Natural killer cell (primary cell): ENCODE results near the gene GPR35. TPM values are rescaled to one million over a fixed set of nuclear protein-coding genes. Genes with fewer than 3 reads are reported as not detected.
A peak's percentile ranks its signal among the peaks of the same experiment; 100 is the strongest.

Experiments
- ATAC-seq, 3 donors: fragments of 150-1000 bp in 2 of 3; fragments of 200-7000 bp in 1 of 3; cut with Tn5 transposase; 1 replicate in 1 of 3; 2 replicates in 2 of 3; pipeline ENCODE4 v1.10.0; 2021; ENCODE audit warnings: mild to moderate bottlenecking in 2 of 3, moderate library complexity in 2 of 3
- DNase-seq, 2 donors: peaks; one replicate each; pipeline versions ENCODE4 v3.0.0 to v3.0.0-alpha.2; 2013 to 2021; ENCODE audit warnings: mixed read lengths in 1 of 2
- H3K27ac ChIP-seq: one replicate; pipeline ENCODE4 v1.5.1; 2013; ENCODE audit warnings: mild to moderate bottlenecking, low read length
- H3K27me3 ChIP-seq: one replicate; pipeline ENCODE4 v1.6.1; 2013; ENCODE audit warnings: low read length; ENCODE audit not compliant: control insufficient read depth, insufficient read depth
- H3K36me3 ChIP-seq: one replicate; pipeline ENCODE4 v1.6.1; 2013; ENCODE audit warnings: low read length; ENCODE audit not compliant: control insufficient read depth, insufficient read depth
- H3K4me1 ChIP-seq: one replicate; pipeline ENCODE4 v1.6.1; 2013; ENCODE audit warnings: low read length; ENCODE audit not compliant: control insufficient read depth, insufficient read depth
- H3K4me3 ChIP-seq: one replicate; pipeline ENCODE4 v1.5.1; 2013; ENCODE audit warnings: low read length
- H3K9me3 ChIP-seq: one replicate; pipeline ENCODE4 v1.6.1; 2013; ENCODE audit warnings: low read length; ENCODE audit not compliant: control insufficient read depth, insufficient read depth
- H3K27ac Mint-ChIP-seq, 2 donors: one replicate each; pipeline ENCODE4 v1.8.0; 2022; ENCODE audit warnings: mild to moderate bottlenecking in 2 of 2, mixed read lengths in 2 of 2, moderate library complexity in 1 of 2
- H3K27me3 Mint-ChIP-seq, 2 donors: one replicate each; pipeline ENCODE4 v1.8.0; 2022; ENCODE audit warnings: low read depth in 2 of 2, mixed read lengths in 2 of 2
- H3K36me3 Mint-ChIP-seq: one replicate; pipeline ENCODE4 v1.8.0; 2022; ENCODE audit warnings: mixed read lengths
- H3K4me1 Mint-ChIP-seq, 2 donors: one replicate each; pipeline ENCODE4 v1.8.0; 2022; ENCODE audit warnings: mixed read lengths in 2 of 2
- H3K4me3 Mint-ChIP-seq: one replicate; pipeline ENCODE4 v1.8.0; 2022; ENCODE audit warnings: mild to moderate bottlenecking, moderate library complexity, mixed read lengths
- H3K9me3 Mint-ChIP-seq, 2 donors: one replicate each; pipeline ENCODE4 v1.8.0; 2022; ENCODE audit warnings: mixed read lengths in 2 of 2
- CTCF ChIP-seq: fragments of 200-600 bp; IDR thresholded peaks from one replicate; pipeline ENCODE4 v1.8.0; 2022; ENCODE audit warnings: antibody characterized with exemption
- WGBS: methylation state at CpG from one replicate; pipeline ENCODE4 v1.1.7; 2013; ENCODE audit warnings: missing lambda C conversion rate; ENCODE audit not compliant: insufficient coverage; 5-methylcytosine and 5-hydroxymethylcytosine counted together
- intact Hi-C: fragments of 100-400 bp; cut with micrococcal nuclease; formaldehyde crosslinking; loops from one replicate; pipeline ENCODE4 v1.14.2; 2022
- total RNA-seq, 4 donors: library from RNA; stranded (reverse); fragments of 120-200 nt in 1 of 4; gene quantifications; one replicate each; pipeline versions ENCODE4 v1.2.3 to v1.2.4, GENCODE V29; 2013 to 2022

Gene GPR35
- total RNA-seq, 3 donors from 2014 or later (not counting 1 experiment from before 2014, with no cell fraction given), result 10.6 to 19.7 (median 15.7) TPM

- Mint-ChIP-seq H3K9me3 (peaks cover 2 to 3% of the 10 kb centered on the region in 2 donors), H3K4me1 (no peaks in the 10 kb centered on the region), H3K27ac (no peak overlapping the region), H3K36me3 (no peaks in the 10 kb centered on the region), H3K4me3 (no peak overlapping the region), H3K27me3 (no peaks in the 10 kb centered on the region)
- ATAC-seq (peak in 1 of 3 donors; percentile 11), DNase-seq (no peak)
- intact Hi-C loops, result no loop called here
- H3K36me3 ChIP-seq, result no peaks in the 10 kb centered on the region
- H3K4me3 ChIP-seq, result no peak overlapping the region
- no peak for TF ChIP-seq CTCF
- H3K9me3 ChIP-seq, result peaks cover 8% of the 10 kb centered on the region
- H3K27ac ChIP-seq, result no peak overlapping the region
- no peaks in the 10 kb centered on the region for H3K27me3 ChIP-seq
- peaks cover 3% of the 10 kb centered on the region for H3K4me1 ChIP-seq
- WGBS, result 92% methylated on average over 1 of the region's 1 CpG
Observed at GRCh38 chr2:240632306-240632721, 7.0 kb downstream of the GPR35 start.

- Mint-ChIP-seq H3K27ac (no peak overlapping the region), H3K4me1 (no peaks in the 10 kb centered on the region), H3K4me3 (no peak overlapping the region), H3K27me3 (no peaks in the 10 kb centered on the region), H3K36me3 (no peaks in the 10 kb centered on the region), H3K9me3 (peaks cover 2 to 3% of the 10 kb centered on the region in 2 donors)
- H3K4me1 ChIP-seq, result no peaks in the 10 kb centered on the region
- no peaks in the 10 kb centered on the region for H3K36me3 ChIP-seq
- H3K4me3 ChIP-seq, result no peak overlapping the region
- H3K9me3 ChIP-seq, result peaks cover 8% of the 10 kb centered on the region
- peak in 1 of 3 donors; percentile 11 for ATAC-seq
- intact Hi-C loops, result no loop called here
- no peak overlapping the region for H3K27ac ChIP-seq
- 94% methylated on average over 6 of the region's 6 CpGs for WGBS
- H3K27me3 ChIP-seq, result no peaks in the 10 kb centered on the region
- peak in 1 of 2 donors; percentile 9 for DNase-seq
- TF ChIP-seq CTCF, result no peak
Observed at GRCh38 chr2:240635121-240635997, 10.1 kb downstream of the GPR35 start.

GRCh38 chr2:240635998-240636547 lies 10.8 kb downstream of the GPR35 start:
- Mint-ChIP-seq H3K27ac (no peak overlapping the region), H3K36me3 (no peaks in the 10 kb centered on the region), H3K4me3 (no peak overlapping the region), H3K27me3 (no peaks in the 10 kb centered on the region), H3K9me3 (peaks cover 2 to 3% of the 10 kb centered on the region in 2 donors), H3K4me1 (peaks cover 0 to 4% of the 10 kb centered on the region in 2 donors)
- peaks cover 8% of the 10 kb centered on the region for H3K9me3 ChIP-seq
- TF ChIP-seq CTCF, result no peak
- no peak overlapping the region for H3K4me3 ChIP-seq
- no peaks in the 10 kb centered on the region for H3K27me3 ChIP-seq
- no peaks in the 10 kb centered on the region for H3K36me3 ChIP-seq
- intact Hi-C loops, result no loop called here
- no peak for ATAC-seq
- H3K4me1 ChIP-seq, result no peaks in the 10 kb centered on the region
- DNase-seq, result no peak
- H3K27ac ChIP-seq, result no peak overlapping the region
- WGBS, result 82% methylated on average over 3 of the region's 3 CpGs
